HG03060 (cell line): Measurements from ENCODE around the gene IGF2BP2.

Experiments used
- ATAC-seq: cut with Tn5 transposase; IDR thresholded peaks from one replicate; pipeline ENCODE4 v1.9.1; 2021; ENCODE audit warnings: low read depth, moderate number of reproducible peaks; ENCODE audit not compliant: unreplicated experiment

Gene IGF2BP2

DNA sequence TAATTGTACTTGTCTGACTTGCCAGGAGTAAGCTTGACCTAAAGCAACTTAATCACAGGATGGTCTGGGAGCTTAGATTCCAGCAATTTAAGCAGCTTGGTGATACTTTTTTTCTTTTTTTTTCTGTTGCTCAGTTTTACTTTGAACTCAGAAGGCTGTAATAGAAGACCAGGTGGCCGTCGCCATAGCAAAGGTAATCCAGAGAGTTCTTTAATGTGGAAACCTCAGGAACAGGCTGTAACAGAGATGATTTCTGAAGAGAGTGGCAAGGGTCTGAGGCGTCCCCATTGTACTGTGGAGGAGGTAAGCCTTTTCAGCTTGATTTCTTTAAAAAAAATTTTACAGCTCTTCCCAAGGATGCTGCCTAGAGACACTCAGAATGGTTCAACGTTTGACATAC is 218.6 kb downstream of the IGF2BP2 start:
- no peak for ATAC-seq

GRCh38 chr3:185605566-185605965 is 219.3 kb downstream of the IGF2BP2 start:
- ATAC-seq: no peak

GRCh38 chr3:185595526-185595925 is 229.3 kb downstream of the IGF2BP2 start:
- no peak for ATAC-seq

DNA sequence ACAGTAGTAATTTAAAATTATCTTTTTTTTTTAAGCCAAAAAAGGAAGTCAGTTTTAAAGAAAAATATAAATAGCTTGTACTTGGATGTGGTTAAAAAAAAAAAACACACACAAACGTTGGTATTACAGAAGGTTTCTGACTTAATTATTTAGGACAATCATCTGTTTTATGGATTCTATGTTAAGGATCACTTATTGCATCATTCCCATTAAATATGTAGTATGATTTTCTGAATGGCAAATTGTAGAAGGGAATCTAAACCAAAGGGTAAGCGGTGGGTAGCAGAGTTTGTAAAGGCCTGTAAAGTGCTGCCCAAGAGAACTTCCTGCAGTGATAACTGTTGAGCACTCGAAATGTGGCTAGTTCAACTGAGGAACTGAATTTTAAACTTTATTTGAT is 230.8 kb downstream of the IGF2BP2 start:
- ATAC-seq: no peak
